HPDE6-E6E7 (cell line): Measurements from ENCODE around the gene SPC24.
"Not testable (repeated sequence)": the region's sequence is repeated elsewhere in the genome, so short reads cannot be mapped to it uniquely, and the experiment has no call there.

Experiments used
- DNase-seq: peaks from one replicate; pipeline ENCODE4 v3.0.0; 2011; ENCODE audit warnings: missing footprints; ENCODE audit errors: extremely low spot score

Gene SPC24

GRCh38 chr19:11164879-11165406 lies 9.4 kb upstream of the SPC24 start:
- DNase-seq = no peak

GRCh38 chr19:11164296-11164695 lies 8.7 kb upstream of the SPC24 start:
- no peak for DNase-seq

DNA sequence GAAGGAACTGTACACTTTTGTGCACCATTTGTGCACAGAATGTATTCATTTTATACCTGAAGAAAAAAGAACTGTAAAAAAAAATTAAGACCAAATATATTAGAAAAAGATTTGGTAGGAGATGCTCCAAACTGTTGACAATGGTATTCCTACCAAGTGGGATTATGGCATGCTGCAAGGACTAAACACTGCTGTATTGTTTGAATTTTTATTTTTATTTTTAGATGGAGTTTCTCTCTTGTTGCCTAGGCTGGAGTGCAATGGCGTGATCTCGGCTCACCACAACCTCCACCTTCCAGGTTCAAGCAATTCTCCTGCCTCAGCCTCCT lies 4.8 kb upstream of the SPC24 start:
- DNase-seq = not testable (repeated sequence)

- DNase-seq = no peak
These were observed 4.2 kb upstream of the SPC24 start for GRCh38 chr19:11159598-11160439.

DNA sequence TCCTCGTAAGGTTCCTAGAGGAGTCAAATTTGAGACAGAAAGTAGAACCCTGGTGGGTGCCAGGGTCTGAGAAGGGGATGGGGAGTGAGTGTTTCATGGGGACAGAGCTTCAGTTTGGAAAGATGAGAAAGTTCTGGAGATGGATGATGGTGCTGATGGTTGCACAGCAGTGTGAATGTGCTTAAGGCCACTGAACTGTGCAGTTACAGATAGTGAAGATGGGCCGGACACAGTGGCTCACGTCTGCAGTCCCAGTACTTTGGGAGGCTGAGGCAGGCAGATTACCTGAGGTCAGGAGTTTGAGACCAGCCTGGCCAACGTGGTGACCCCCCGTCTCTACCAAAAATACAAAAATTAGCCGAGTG lies 917 bp downstream of the SPC24 start:
- DNase-seq = no peak

DNA sequence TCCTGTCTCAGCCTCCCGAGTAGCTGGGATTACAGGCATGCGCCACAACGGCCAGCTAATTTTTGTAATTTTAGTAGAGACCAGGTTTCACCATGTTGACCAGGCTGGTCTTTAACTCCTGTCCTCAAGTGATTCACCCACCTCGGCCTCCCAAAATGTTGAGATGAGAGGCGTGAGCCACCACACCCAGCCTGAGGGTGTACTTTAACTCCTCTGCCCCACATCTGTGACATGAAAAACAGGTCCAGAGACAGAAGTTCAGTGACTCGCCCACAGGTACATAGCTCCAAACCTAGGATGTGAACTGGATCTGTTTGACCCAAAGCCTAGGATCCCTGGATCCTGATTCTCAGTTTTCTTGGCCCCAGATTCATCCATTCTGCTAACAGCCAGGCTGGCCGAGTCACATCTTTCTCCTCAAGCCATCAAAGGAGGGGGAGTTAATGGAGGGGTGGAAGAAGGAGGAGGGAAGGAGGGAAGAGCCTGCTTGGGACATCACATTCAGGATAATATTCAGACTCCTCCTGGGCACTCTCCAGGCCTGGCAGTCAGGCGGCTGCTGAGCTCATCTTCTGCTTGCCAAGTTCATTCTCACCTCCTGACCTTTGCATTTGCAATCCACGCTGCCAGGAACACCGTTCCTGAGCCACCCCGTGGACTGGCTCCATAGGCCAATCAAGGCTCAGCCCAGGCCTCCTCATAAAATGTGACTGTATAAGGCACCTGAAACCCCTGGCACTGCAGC lies 3.1 kb downstream of the SPC24 start:
- no peak for DNase-seq

- DNase-seq = no peak
These were observed 4.4 kb downstream of the SPC24 start for GRCh38 chr19:11151181-11151580.

- no peak for DNase-seq
These were observed 7.6 kb downstream of the SPC24 start for GRCh38 chr19:11148001-11148400.

DNA sequence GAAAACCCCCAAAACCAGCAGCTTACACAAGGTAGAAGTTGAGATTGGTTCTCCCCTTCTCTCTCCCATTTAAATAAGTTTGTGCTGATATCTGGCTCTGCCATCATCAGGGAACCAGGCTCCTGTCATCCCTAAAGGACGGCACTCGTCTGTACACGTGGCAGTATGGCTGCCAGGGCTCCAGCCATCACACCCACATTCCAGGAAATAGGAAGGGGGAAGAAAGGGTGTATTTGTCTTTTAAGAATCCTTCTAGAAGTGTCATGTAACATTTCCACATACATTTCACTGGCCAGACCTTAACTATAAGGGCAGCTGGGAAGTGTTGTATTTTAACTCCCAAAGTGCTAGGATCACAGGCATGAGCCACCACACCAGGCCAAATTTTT lies 10.1 kb downstream of the SPC24 start:
- no peak for DNase-seq

GRCh38 chr19:11142528-11143171 lies 12.9 kb downstream of the SPC24 start:
- peak; percentile 91 for DNase-seq

GRCh38 chr19:11141937-11142527 lies 13.6 kb downstream of the SPC24 start:
- no peak for DNase-seq

DNA sequence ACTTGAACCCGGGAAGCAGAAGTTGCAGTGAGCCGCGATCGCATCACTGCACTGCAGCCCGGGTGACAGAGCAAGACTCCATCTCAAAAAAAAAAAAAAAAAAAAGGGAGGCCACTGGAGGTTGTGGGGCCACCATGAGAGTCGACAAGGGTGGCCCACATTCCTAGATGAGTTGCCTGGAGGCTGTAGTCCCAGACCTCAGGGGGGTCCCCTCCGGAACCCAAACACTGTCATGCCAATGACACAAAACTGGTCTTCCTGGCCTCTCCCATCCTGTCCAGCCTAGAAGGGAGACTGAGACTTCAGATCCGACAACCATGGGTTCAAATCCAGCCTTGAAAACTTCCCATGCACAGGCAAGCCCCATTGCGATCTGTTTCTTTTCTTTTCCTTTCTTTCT lies 14.7 kb downstream of the SPC24 start:
- no peak for DNase-seq

DNA sequence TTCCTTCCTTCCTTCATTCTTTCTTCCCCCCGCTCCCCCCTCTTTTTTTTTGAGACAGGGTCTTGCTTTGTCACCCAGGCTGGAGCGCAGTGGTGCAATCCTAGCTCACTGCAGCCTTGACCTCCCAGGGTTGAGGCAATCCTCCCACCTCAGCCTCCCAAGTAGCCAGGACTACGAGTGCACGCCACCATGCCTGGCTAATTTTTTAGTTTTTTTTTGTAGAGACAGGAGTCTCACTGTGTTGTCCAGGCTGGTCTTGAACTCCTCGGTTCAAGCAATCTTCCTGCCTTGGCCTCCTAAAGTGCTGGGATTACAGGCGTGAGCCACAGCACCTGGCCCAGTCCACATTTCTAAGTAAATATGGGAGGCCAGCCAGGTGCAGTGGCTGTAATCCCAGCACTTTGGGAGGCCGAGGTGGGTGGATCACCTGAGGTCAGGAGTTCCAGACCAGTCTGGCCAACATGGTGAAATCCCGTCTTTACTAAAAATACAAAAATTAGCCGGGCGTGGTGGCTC lies 15.5 kb downstream of the SPC24 start:
- not testable (repeated sequence) for DNase-seq

DNA sequence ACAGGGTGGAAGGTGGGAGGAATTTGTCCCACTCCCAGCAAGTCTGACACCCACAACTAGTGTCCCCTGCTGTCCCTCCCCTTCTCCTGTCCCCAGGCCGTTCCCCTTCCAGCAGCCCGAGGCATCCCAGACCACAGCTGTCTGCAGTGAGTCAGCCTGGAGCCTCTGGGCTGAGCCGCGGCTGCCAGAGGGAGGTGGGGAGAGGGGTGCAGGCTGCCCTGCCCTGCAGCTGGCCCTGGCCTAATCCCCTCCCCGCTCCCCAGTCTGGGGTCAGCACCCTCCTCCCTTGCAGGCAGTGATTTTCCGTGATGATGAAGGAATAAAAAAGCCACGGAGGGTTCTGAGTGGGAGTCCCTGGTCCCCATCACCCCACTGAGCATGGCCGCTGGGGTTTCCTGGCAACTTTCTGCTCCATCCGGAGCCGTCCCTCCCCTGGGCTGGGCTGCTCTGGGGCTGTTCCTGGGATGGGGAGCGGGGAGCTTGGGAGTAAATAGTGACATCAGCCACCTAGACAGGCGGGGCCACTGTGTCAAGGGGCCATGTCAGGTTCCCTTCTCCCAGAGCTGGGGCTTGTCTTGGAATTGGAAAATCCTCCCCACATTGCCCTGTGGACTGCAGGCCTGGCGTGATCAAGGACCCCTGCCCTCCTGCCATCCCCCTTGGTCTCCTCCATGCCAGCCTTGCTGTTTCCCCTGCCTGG lies 16.8 kb downstream of the SPC24 start:
- no peak for DNase-seq

DNA sequence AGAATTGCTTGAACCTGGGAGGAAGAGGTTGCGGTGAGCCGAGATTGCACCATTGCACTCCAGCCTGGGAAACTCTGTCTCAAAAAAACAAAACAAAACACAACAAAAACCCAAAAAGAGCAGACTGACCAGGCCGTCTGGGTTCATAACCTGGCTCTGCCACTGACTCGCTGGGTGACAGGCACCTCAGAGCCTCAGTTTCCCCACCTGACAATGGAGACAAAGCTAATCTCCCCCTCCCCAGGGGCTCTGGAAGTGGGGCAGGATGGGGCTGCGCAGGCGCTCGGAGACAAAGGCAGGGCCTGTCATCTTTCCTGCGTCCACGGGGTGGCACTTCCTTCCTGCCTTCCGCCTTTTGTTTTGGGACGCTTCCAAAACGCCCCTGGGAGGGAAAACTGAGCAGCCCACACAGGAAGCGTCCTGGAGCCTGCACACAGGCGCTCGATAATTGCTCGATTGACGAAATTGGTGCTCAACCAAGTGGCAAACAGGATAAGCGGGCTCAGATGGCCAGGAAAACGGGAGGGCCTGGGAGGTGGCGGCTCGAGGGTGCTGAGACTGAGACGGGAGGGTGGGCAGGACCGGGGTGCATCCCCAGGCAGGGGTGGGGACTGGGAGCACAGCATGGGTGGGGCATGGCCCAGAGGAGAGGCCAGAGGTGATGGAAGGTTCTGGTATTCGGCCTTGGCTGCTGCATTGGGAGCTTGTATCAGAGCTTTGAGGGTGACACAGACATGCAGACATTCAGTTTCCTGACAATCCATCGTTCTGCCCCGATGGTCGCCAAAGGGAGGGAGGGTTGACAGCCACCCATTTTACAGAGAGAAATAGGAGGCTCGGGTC lies 17.8 kb downstream of the SPC24 start:
- DNase-seq = peak; percentile 73

DNA sequence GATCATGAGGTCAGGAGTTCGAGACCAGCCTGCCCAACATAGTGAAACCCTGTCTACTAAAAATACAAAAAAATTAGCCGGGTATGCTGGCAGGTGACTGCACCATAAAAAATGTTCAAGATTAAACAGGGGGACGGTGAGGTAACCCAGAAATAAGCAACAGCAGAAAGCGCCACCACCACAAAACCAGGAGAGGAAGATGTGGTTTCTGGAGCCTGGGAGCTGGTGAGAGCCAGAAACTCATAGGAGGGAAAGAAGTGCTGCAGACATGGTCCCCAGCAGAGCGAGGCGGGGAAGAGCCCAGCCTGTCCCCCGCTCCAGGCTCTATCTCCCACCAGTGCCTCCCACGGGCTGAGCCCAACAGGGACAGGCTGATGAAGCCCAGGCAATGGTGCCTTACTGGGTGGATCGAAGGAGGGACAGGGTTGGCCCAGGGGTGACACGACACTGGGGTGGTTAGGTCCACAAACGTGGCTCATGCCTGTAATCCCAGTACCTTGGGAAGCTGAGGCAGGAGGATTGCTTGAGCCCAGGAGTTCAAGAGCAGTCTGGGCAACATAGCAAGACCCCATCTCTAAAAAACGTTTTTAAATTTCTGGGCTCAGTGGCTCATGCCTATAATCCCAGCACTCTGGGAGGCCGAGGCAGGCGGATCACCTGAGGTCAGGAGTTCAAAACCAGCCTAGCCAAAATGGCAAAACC lies 19.0 kb downstream of the SPC24 start:
- no peak for DNase-seq

DNA sequence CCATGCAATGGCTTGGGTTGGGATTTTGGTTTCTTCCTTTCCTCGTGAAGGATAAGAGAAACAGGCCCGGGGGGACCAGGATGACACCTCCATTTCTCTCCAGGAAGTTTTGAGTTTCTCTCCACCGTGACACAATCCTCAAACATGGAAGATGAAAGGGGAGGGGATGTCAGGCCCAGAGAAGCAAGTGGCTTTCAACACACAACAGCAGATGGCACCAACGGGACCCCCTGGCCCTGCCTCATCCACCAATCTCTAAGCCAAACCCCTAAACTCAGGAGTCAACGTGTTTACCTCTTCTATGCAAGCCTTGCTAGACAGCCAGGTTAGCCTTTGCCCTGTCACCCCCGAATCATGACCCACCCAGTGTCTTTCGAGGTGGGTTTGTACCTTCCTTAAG lies 24.1 kb downstream of the SPC24 start:
- no peak for DNase-seq

- DNase-seq = no peak
These were observed 24.6 kb downstream of the SPC24 start for GRCh38 chr19:11130824-11131455.

DNA sequence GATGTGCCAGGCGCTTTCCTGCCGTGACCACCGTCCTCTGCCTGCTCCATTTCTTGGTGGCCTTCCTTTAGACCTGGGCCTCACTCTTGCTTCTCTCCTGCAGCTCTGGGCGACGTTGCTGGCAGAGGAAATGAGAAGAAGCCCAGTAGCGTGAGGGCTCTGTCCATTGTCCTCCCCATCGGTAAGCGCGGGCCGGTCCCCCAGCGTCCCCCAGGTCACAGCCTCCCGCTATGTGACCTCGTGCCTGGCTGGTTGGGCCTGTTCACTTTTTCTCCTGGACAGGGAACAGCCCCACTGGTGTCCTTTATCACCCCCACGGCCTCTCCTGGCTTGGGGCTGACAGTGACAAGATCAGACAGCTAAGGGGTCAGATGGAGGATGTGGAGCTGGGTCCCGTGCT lies 27.7 kb downstream of the SPC24 start:
- DNase-seq = no peak
